Epithelial cell of proximal tubule (primary cell): ENCODE data around the gene C12orf75. TPM values are rescaled to one million over a fixed set of nuclear protein-coding genes. Genes with fewer than 3 reads are reported as not detected.
A peak's percentile ranks its signal among the peaks of the same experiment; 100 is the strongest.
"Not testable (repeated sequence)": the region's sequence is repeated elsewhere in the genome, so short reads cannot be mapped to it uniquely, and the experiment has no call there.

Experiments
- DNase-seq: peaks from one replicate; pipeline ENCODE4 v3.0.0-alpha.2; 2011; ENCODE audit warnings: low read depth
- H3K4me3 ChIP-seq: 2 replicates; pipeline ENCODE4 v1.5.1; 2011; ENCODE audit warnings: low read depth, mild to moderate bottlenecking, low read length
- total RNA-seq: library from RNA; depleted of rRNA; stranded (reverse); fragments of >200 nt; gene quantifications from 2 replicates; pipeline ENCODE4 v1.2.3, GENCODE V29; 2015
- TF ChIP-seq, protein P1 (sequence below): conservative IDR thresholded peaks from 2 replicates; pipeline ENCODE4 v1.5.1; 2012; ENCODE audit warnings: low read depth, mild to moderate bottlenecking, low read length

C12orf75 gene
- total RNA-seq, 1 donor from 2014 or later: 726 TPM

DNA sequence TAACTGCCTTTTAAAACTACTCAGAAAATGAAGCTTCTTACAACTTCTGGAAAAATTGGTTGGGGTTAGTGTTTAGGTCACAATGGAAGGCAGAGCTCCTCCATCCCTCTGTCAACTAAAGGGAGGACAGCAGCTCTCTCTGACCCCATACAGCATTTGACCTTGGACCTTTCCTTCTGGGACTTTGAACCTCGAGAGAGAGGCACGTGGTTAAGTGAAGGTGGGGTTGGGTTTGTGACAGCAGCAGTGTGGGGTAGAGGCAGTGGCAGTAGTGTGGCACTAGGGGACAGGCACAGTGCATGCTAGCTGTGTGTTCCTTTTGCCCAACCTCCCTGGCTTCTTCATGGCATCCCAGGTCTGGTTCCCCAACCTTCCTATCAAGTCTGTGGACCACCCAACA is 9.4 kb upstream of the C12orf75 start:
- no peak overlapping the region for H3K4me3 ChIP-seq
- TF ChIP-seq, protein P1, sequence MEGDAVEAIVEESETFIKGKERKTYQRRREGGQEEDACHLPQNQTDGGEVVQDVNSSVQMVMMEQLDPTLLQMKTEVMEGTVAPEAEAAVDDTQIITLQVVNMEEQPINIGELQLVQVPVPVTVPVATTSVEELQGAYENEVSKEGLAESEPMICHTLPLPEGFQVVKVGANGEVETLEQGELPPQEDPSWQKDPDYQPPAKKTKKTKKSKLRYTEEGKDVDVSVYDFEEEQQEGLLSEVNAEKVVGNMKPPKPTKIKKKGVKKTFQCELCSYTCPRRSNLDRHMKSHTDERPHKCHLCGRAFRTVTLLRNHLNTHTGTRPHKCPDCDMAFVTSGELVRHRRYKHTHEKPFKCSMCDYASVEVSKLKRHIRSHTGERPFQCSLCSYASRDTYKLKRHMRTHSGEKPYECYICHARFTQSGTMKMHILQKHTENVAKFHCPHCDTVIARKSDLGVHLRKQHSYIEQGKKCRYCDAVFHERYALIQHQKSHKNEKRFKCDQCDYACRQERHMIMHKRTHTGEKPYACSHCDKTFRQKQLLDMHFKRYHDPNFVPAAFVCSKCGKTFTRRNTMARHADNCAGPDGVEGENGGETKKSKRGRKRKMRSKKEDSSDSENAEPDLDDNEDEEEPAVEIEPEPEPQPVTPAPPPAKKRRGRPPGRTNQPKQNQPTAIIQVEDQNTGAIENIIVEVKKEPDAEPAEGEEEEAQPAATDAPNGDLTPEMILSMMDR: peak; percentile 29
- DNase-seq: no peak

DNA sequence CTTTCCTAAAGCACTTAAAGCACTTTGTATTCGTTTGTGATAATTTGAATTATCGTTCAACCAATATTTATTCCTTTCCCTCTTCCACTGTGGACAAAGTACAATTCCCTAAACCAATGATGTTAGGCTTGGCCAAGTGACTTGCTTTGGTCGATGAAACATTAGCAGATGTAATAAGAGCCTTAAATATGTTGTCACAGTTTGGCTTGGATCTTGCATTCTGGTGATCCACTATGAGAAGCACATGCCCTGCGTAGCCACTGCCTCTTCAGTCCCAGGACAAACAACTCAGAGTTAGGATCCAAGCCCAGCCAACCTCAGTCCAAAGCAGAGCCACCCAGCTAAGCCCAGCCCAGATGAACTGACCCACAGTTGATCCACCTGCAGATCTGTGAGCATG is 8.4 kb upstream of the C12orf75 start:
- no peak for DNase-seq
- TF ChIP-seq, protein P1: no peak

DNA sequence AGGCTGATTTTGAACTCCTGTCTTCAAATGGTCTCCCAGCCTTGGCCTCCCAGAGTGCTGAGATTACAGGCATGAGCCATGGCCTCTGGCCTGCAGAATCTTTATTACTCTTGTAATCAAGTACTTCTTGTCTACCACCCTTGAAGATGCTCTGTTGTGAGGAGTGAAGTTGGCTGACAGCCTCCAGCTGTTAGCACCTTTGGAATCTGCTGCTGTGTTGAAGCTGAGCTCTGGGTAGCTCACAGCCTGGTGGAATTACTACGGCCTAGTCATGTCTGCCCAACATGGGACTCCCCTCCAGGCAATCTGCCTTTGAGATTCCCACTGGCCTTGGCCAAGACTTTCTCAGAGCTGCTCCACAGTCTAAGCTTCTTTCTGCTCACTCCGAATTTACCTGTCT is 5.8 kb upstream of the C12orf75 start:
- no peak for DNase-seq
- TF ChIP-seq, protein P1: no peak
- peak overlapping the region; percentile 64 for H3K4me3 ChIP-seq

More for the DNA sequence above, 8.4 kb upstream of the C12orf75 start:
- peak overlapping the region; percentile 64 for H3K4me3 ChIP-seq

DNA sequence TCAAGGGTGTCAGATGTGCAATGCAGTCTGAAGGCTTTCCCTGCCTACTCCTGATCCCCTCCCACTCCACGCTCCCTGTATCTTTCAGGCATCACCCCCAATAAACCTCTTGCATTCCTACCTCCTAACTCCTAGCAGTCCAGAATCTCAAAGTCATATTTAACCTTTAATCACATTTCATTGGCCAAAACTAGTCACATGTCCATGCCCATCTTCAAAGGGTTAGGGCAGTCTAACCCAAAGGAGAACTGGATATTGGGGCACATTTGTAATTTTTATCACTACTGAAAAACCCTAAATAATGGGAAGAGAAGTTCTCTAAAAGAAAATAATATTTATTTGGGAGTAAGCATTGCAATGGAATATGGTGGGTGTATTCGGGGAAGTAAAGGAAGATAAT is 5.4 kb upstream of the C12orf75 start:
- peak overlapping the region; percentile 64 for H3K4me3 ChIP-seq
- no peak for DNase-seq
- TF ChIP-seq, protein P1: no peak

DNA sequence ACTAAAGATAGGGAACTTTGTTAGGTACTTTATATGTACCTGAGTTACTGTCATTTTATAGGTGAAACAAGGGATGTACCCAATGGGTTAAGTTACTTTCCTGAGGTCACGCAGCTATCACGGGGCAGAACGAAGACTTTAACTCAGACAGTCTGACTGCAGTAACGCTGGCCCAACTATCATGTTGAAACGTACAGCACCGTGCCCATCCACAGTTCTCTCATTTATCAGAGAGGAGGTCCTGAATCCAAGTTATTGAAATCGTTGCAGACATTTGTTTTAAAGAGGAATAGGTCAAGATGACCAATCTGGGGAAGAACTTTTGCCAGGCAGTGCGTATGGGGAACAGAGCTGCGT is 587 bp upstream of the C12orf75 start:
- peak overlapping the region; percentile 80 for H3K4me3 ChIP-seq
- TF ChIP-seq, protein P1: no peak
- no peak for DNase-seq

DNA sequence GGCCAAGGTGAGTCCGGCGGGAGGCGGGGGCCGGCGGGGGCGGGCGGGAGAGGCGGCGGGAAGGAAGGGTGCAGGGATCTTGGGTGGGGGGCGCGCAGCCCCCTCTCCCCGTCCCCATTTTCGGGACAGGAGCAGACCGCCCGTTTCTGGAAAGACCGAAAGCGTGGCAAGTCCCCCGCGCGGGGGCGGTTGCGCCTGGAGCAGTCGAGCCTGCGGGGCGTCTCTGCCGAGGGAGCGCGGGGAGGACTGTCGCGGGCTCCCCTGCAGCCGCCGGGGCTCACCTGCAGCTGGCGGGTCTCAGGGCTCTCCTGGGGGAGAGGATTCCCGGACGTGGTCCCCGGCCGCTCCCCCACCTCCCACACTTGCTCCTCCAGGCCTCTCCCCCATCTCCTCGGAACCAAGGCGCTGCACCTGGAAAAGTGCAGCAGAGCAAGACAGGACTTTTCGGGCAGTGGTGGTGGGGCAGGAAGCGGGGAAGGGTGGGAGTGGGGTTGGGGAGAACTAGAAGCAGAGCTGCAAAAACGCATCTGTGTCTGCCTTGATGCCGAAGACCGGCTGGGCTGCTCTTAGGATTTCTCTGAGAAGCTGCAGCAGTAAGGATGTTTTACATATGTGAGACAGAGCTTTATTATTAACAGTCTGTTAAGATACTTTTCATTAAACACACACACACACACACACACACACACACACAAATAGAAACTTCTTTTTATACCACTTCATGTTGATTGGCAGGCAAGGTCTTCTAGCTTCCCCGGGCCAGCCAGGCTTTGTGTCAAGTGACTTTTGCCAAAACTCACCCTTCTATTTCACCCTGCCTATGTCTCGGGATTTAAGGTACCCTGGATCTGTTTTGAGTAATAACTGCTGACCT is 677 bp downstream of the C12orf75 start:
- no peak for DNase-seq
- TF ChIP-seq, protein P1: no peak
- peak overlapping the region; percentile 80 for H3K4me3 ChIP-seq

DNA sequence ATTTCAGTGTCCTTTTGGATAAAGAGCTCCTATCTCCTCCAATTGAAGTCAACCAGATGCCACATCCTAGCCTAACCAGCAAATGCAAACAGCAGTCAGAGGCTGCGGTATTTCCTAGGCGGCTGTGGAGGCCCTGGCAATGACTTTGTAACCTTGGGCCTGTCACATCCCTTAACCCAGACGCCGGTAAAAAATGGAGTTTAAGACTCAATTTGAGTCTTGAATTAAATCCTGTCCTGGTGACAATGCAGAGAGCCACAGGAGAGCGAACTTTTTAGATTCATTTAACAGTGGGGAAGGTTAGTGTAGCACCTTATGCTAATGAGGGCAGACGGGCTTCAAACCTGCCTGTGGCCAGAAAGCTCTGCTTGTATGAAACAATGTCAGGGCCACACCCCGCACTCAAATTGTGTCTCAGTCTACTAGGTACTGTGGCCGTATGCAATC is 1.3 kb downstream of the C12orf75 start:
- TF ChIP-seq, protein P1: no peak
- no peak for DNase-seq
- H3K4me3 ChIP-seq: peak overlapping the region; percentile 80

DNA sequence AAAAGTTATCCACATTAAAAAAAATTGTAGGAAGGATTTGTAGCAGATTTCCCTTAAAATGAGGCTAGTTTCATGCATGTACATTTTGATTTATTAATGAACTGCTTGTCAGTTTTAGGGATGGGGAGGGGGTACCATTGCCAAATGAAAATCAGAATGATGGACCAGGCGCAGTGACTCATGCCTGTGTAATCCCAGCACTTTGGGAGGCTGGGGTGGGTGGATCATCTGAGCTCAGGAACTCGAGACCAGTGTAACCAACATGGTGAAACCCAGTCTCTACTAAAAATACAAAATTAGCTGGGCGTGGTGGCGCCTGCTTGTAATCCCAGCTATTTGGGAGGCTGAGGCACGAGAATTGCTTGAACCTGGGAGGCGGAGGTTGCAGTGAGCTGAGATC is 1.8 kb downstream of the C12orf75 start:
- DNase-seq: not testable (repeated sequence)
- H3K4me3 ChIP-seq: peak overlapping the region; percentile 80
